Measurements from ENCODE around the gene MAP3K7.

The MAP3K7 gene

GRCh38 chr6:90484385-90484784 is 102.5 kb downstream of the MAP3K7 start:
- no peak for DNase-seq

GRCh38 chr6:90483956-90484355 is 102.9 kb downstream of the MAP3K7 start:
- DNase-seq = no peak

GRCh38 chr6:90483116-90483839 is 103.6 kb downstream of the MAP3K7 start:
- DNase-seq = no peak

- no peak for DNase-seq
Measured at GRCh38 chr6:90480666-90481065, 106.2 kb downstream of the MAP3K7 start.

GRCh38 chr6:90479603-90479926 is 107.3 kb downstream of the MAP3K7 start:
- no peak for DNase-seq

GRCh38 chr6:90478789-90479602 is 107.9 kb downstream of the MAP3K7 start:
- peak; percentile 9 to 90 (median 71) for DNase-seq

GRCh38 chr6:90478278-90478677 is 108.6 kb downstream of the MAP3K7 start:
- no peak for DNase-seq

GRCh38 chr6:90477366-90477765 is 109.5 kb downstream of the MAP3K7 start:
- no peak for DNase-seq

- no peak for DNase-seq
Measured at GRCh38 chr6:90472716-90473115, 114.2 kb downstream of the MAP3K7 start.

- no peak for DNase-seq
Measured at GRCh38 chr6:90471263-90471662, 115.6 kb downstream of the MAP3K7 start.

- DNase-seq = no peak
Measured at GRCh38 chr6:90469906-90470305, 117.0 kb downstream of the MAP3K7 start.

- no peak for DNase-seq
Measured at GRCh38 chr6:90468859-90469258, 118.0 kb downstream of the MAP3K7 start.

- DNase-seq = no peak
Measured at GRCh38 chr6:90468080-90468479, 118.8 kb downstream of the MAP3K7 start.

GRCh38 chr6:90467546-90467945 is 119.3 kb downstream of the MAP3K7 start:
- DNase-seq = no peak

- peak in 1 of 56 donors; percentile 28 for DNase-seq
Measured at GRCh38 chr6:90466154-90466940, 120.5 kb downstream of the MAP3K7 start.

- DNase-seq = no peak
Measured at GRCh38 chr6:90465686-90466085, 121.2 kb downstream of the MAP3K7 start.

- DNase-seq = no peak
Measured at GRCh38 chr6:90464507-90464906, 122.4 kb downstream of the MAP3K7 start.

- no peak for DNase-seq
Measured at GRCh38 chr6:90463874-90464273, 123.0 kb downstream of the MAP3K7 start.
